Lower leg skin (tissue), 4 donors: Measurements from ENCODE around the gene GPR68. TPM values are rescaled to one million over a fixed set of nuclear protein-coding genes. Genes with fewer than 3 reads are reported as not detected.

Source experiments
- DNase-seq, 2 donors: peaks; one replicate each; pipeline ENCODE4 v3.0.0-alpha.2; 2019; ENCODE audit warnings: low spot score in 2 of 2
- H3K4me3 ChIP-seq: fragments of 200-600 bp; sonication (generic); 2 replicates; pipeline ENCODE4 v1.5.1; 2017; ENCODE audit warnings: mild to moderate bottlenecking, low read depth; ENCODE audit not compliant: poor library complexity, severe bottlenecking
- CTCF ChIP-seq, 3 donors: fragments of 450-650 bp; IDR thresholded peaks; one replicate each; pipeline ENCODE4 v1.5.1; 2016; ENCODE audit warnings: antibody characterized with exemption in 3 of 3, mild to moderate bottlenecking in 3 of 3, moderate library complexity in 2 of 3
- POLR2A ChIP-seq, 2 donors: fragments of 450-650 bp; IDR thresholded peaks; one replicate each; pipeline ENCODE4 v1.6.1; 2016 to 2017; ENCODE audit warnings: antibody characterized with exemption in 2 of 2, mild to moderate bottlenecking in 1 of 2, moderate library complexity in 1 of 2
- WGBS, 2 donors: methylation state at CpG; one replicate each; pipeline ENCODE4 v1.1.5; 2018; 5-methylcytosine and 5-hydroxymethylcytosine counted together
- intact Hi-C: fragments of 100-400 bp; cut with DNase I; formaldehyde crosslinking; loops from one replicate; pipeline ENCODE4 v1.15.0; 2023; ENCODE audit warnings: low total_unique reads
- total RNA-seq, 4 donors: library from RNA; depleted of rRNA; stranded (reverse); fragments of >200 nt; gene quantifications; one replicate each; pipeline ENCODE4 v1.1.0, GENCODE V29; 2016

GPR68 gene
- total RNA-seq, 4 donors from 2014 or later: 1.3 to 4.1 (median 3.2) TPM

GRCh38 chr14:91197631-91198030 lies 46.9 kb downstream of the GPR68 start:
- no peak for DNase-seq
- intact Hi-C loops: no loop called here
- TF ChIP-seq CTCF (IDR thresholded peaks at IDR 0.05) (no peak), POLR2A (IDR thresholded peaks at IDR 0.05) (no peak)
- no peak overlapping the region for H3K4me3 ChIP-seq

DNA sequence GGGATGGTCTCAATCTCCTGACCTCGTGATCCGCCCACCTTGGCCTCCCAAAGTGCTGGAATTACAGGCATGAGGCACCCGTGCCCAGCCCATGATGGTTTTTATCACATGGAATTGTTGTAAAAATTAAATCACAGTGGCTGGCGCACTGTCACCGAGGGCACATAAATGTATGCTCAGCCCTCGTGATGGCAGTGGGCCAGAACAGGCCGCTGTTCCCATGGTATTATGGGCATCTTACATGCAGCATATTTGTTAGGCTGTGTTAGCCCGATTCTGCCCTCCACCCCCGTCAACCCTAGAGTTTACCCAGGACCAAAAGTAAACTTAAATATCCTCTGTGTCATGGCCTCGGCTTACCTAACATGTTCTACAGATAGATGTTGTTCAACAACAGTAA lies 48.6 kb downstream of the GPR68 start:
- intact Hi-C loops: no loop called here
- 92 to 95% methylated on average over 10 of the region's 10 CpGs for whole genome bisulfite sequencing, 2 donors
- no peak for TF ChIP-seq POLR2A (IDR thresholded peaks at IDR 0.05)
- TF ChIP-seq CTCF (IDR thresholded peaks at IDR 0.05): no peak
- no peak overlapping the region for H3K4me3 ChIP-seq
- no peak for DNase-seq

GRCh38 chr14:91193069-91193468 lies 51.4 kb downstream of the GPR68 start:
- intact Hi-C loops: no loop called here
- TF ChIP-seq CTCF (IDR thresholded peaks at IDR 0.05) (no peak), POLR2A (IDR thresholded peaks at IDR 0.05) (no peak)
- no peak overlapping the region for H3K4me3 ChIP-seq
- DNase-seq: no peak
- 84 to 85% methylated on average over 12 of the region's 12 CpGs for WGBS, 2 donors

GRCh38 chr14:91190853-91191252 lies 53.7 kb downstream of the GPR68 start:
- intact Hi-C loops: no loop called here
- 96 to 99% methylated on average over 9 of the region's 9 CpGs for WGBS, 2 donors
- DNase-seq: no peak
- TF ChIP-seq POLR2A (IDR thresholded peaks at IDR 0.05) (no peak), CTCF (IDR thresholded peaks at IDR 0.05) (no peak)
- no peak overlapping the region for H3K4me3 ChIP-seq

DNA sequence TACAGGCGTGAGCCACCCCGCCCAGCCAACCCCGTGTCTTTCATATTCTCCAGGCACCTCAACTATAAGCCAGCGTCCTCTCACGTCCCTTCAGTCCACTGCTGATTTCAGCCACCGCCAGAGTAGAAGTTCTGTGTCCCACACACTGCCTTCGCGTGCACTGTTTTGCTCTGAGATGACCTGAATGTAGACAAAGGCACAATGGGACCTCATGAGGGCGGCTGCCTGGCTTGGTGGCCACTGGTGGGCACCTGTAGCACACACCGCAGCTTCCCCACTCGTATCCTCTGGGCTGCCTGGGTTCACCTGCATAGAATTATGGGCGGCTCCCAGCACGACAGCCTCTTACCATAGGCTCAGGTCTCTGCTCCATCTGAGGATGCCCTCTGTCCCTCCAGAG lies 57.2 kb downstream of the GPR68 start:
- intact Hi-C loops: no loop called here
- 98% methylated on average over 10 to 13 of the region's 13 CpGs for WGBS, 2 donors
- no peak for DNase-seq
- TF ChIP-seq POLR2A (IDR thresholded peaks at IDR 0.05): no peak
- no peak for TF ChIP-seq CTCF (IDR thresholded peaks at IDR 0.05)
- H3K4me3 ChIP-seq: no peak overlapping the region

GRCh38 chr14:91186515-91187066 lies 57.9 kb downstream of the GPR68 start:
- WGBS, 2 donors: 93 to 97% methylated on average over 4 of the region's 4 CpGs
- no peak for TF ChIP-seq POLR2A (IDR thresholded peaks at IDR 0.05)
- no peak for TF ChIP-seq CTCF (IDR thresholded peaks at IDR 0.05)
- DNase-seq: no peak
- H3K4me3 ChIP-seq: no peak overlapping the region
- intact Hi-C loops: no loop called here
